ENCODE data around the gene NEU4. TPM values are rescaled to one million over a fixed set of nuclear protein-coding genes. Genes with fewer than 3 reads are reported as not detected.

The NEU4 gene
- total RNA-seq, 1 donor from 2014 or later: not detected

- no peak for DNase-seq (ENCODE audit: low read depth)
- no peak for TF ChIP-seq CTCF (conservative IDR thresholded peaks at IDR 0.05; ENCODE audit: low read depth, low read length)
- H3K4me3 ChIP-seq (ENCODE audit: low read depth, low read length): no peak overlapping the region
Observed at GRCh38 chr2:241846406-241846805, 37.4 kb downstream of the NEU4 start.

- H3K4me3 ChIP-seq (ENCODE audit: low read depth, low read length): no peak overlapping the region
- no peak for DNase-seq (ENCODE audit: low read depth)
- TF ChIP-seq CTCF (conservative IDR thresholded peaks at IDR 0.05; ENCODE audit: low read depth, low read length): no peak
Observed at GRCh38 chr2:241848761-241849615, 40.0 kb downstream of the NEU4 start.

GRCh38 chr2:241849616-241850543 is 40.9 kb downstream of the NEU4 start:
- TF ChIP-seq CTCF (conservative IDR thresholded peaks at IDR 0.05; ENCODE audit: low read depth, low read length): no peak
- DNase-seq (ENCODE audit: low read depth): no peak
- H3K4me3 ChIP-seq (ENCODE audit: low read depth, low read length): no peak overlapping the region

- TF ChIP-seq CTCF (conservative IDR thresholded peaks at IDR 0.05; ENCODE audit: low read depth, low read length): no peak
Observed at GRCh38 chr2:241850544-241851324, 41.7 kb downstream of the NEU4 start.

GRCh38 chr2:241851325-241852115 is 42.5 kb downstream of the NEU4 start:
- no peak overlapping the region for H3K4me3 ChIP-seq (ENCODE audit: low read depth, low read length)
- no peak for TF ChIP-seq CTCF (conservative IDR thresholded peaks at IDR 0.05; ENCODE audit: low read depth, low read length)
- DNase-seq (ENCODE audit: low read depth): no peak

More at GRCh38 chr2:241850544-241851324, 41.7 kb downstream of the NEU4 start:
- no peak overlapping the region for H3K4me3 ChIP-seq (ENCODE audit: low read depth, low read length)
- no peak for DNase-seq (ENCODE audit: low read depth)
